ENCODE measurements around the gene SPON1.

DNA sequence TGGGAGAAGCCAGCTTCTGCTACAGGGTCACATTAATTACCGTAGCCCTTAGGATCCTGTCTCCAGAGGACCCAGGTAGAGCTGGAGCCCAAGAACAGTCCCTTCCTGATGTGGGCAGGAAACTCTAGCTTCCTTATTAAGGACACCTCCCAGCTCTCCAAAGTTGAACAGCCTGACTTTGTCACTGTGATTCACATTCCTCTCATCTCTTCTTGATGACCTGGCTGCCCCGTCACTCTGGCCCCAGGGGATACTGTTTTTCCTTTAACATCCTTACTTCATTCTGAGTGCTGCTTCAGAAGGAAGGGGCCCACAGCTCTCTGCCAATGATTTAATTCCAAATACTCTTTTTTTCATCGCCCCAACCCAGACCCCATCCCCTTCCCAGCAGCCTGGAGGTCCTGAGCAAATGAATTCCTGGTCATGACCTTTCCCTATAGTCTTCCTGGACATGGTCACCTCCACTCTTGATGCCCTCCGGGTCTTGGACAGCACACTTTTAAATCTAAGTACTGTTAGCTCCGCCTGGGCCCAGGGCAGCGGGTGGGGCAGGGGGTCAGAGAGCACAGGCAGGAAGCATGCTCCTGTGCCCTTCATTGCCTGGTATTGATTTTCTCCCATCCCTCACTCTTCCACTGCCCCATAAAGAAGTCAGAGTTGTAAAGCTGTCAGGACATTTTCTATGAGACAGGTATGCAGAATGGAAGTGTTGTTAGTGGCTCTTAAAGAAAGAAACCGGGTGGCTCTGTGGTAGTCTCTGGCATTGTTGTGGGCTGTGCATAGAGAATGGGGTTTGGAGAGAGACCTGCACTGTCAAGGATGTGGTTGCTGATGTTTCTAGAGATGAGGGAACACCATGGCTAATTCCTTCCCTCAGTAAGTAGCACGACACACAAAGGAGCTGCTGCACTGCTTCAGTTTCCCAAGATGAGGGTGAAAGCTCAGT, 22.3 kb upstream of the SPON1 start:
- TF ChIP-seq CTCF (IDR thresholded peaks at IDR 0.05; ENCODE audit: control extremely low read depth in 1 of 3, insufficient read depth in 1 of 3, low read depth in 1 of 3, low read length in 3 of 3) (no peak), CREB1 (IDR thresholded peaks at IDR 0.05) (no peak)
